Adrenal gland (tissue), 12 donors: ENCODE data around the gene CSK. TPM values are rescaled to one million over a fixed set of nuclear protein-coding genes. Genes with fewer than 3 reads are reported as not detected.
"Not testable (repeated sequence)": the region's sequence is repeated elsewhere in the genome, so short reads cannot be mapped to it uniquely, and the experiment has no call there.

Source experiments
- DNase-seq, 7 donors: peaks; one replicate each; pipeline ENCODE4 v3.0.0-alpha.2; 2019 to 2020
- H3K27ac ChIP-seq, 5 donors: fragments of 200-600 bp; sonication (generic) in 4 of 5; 1 replicate in 3 of 5; 2 replicates in 2 of 5; pipeline versions ENCODE4 v1.5.1 to v1.8.0; 2016 to 2020; ENCODE audit warnings: mild to moderate bottlenecking in 1 of 5
- H3K27me3 ChIP-seq: fragments of 200-600 bp; 2 replicates; pipeline ENCODE4 v1.8.0; 2021
- H3K36me3 ChIP-seq, 2 donors: fragments of 200-600 bp; replicated peaks in 1 of 2; 1 replicate in 1 of 2; 2 replicates in 1 of 2; pipeline versions ENCODE4 v1.5.1 to v1.8.0; 2018 to 2022
- H3K4me1 ChIP-seq, 2 donors: fragments of 200-600 bp; replicated peaks in 1 of 2; 1 replicate in 1 of 2; 2 replicates in 1 of 2; pipeline versions ENCODE4 v1.5.1 to v1.8.0; 2018 to 2021
- H3K4me3 ChIP-seq, 4 donors: fragments of 200-600 bp; sonication (generic) in 3 of 4; one replicate each; pipeline ENCODE4 v1.5.1; 2016 to 2018
- H3K9me3 ChIP-seq, 3 donors: fragments of 200-600 bp; sonication (generic) in 1 of 3; replicated peaks in 1 of 3; 1 replicate in 2 of 3; 2 replicates in 1 of 3; pipeline versions ENCODE4 v1.5.1 to v1.8.0; 2016 to 2021
- CTCF ChIP-seq, 6 experiments: fragments of 450-650 bp in 4 of 6; fragments of 200-600 bp in 2 of 6; sonication (generic) in 1 of 6; IDR thresholded peaks; 1 replicate in 5 of 6; 2 replicates in 1 of 6; pipeline versions ENCODE4 v1.5.1 to v1.8.0; 2016 to 2021; ENCODE audit warnings: antibody characterized with exemption in 6 of 6, mild to moderate bottlenecking in 2 of 6, moderate library complexity in 1 of 6
- POLR2A ChIP-seq, 2 donors: fragments of 450-650 bp; IDR thresholded peaks; one replicate each; pipeline ENCODE4 v1.6.1; 2017; ENCODE audit warnings: antibody characterized with exemption in 2 of 2, mild to moderate bottlenecking in 2 of 2, moderate library complexity in 1 of 2
- WGBS, 4 donors: extraction: QIAGEN DNeasy Blood & Tissue Kit in 2 of 4; methylation state at CpG; one replicate each; pipeline versions ENCODE4 v1.1.5 to v1.1.7; 2013 to 2017; 5-methylcytosine and 5-hydroxymethylcytosine counted together
- intact Hi-C, 2 donors: fragments of 100-400 bp; cut with DNase I; formaldehyde crosslinking; loops; one replicate each; pipeline versions ENCODE4 v1.14.1 to v1.15.0; 2022 to 2023
- polyA plus RNA-seq, 3 donors: library from polyadenylated mRNA; stranded (reverse); fragments of 200-250 nt in 2 of 3; fragments of 350-450 nt in 1 of 3; fragmentation: Illumina TruSeq in 1 of 3; extraction: RNeasy Lipid Tissue Mini Kit (QIAGEN cat#74804) in 1 of 3; gene quantifications; one replicate each; pipeline ENCODE4 v1.2.3, GENCODE V29; 2013 to 2014
- total RNA-seq, 9 donors: library from RNA; depleted of rRNA in 4 of 9; stranded (reverse); fragments of >200 nt in 4 of 9; fragments of 120-200 nt in 1 of 9; fragmentation: NEBNext Ultra II Directional in 1 of 9; extraction: Animal tissue kit (Norgen Biotek cat#: 25700) in 1 of 9; gene quantifications; one replicate each; pipeline versions ENCODE4 v1.1.0 to v1.2.4, GENCODE V29; 2013 to 2023
- donor health status: healthy with polysubstance abuse.
- donor health status: Bipolar disorder and iron deficiency.
- donor health status: DM: yes; HTN: yes; CAD: no.
- donor health status: DM: no; HTN: no; CAD: no.
- donor health status: DM: no; HTN: no; CAD: no.
- donor health status: DM: yes; HTN: yes; CAD: no.

CSK gene
- total and polyA plus RNA-seq, 12 donors, result 10.9 to 59.4 (median 27.6) TPM

GRCh38 chr15:74783808-74784175 is 1.9 kb downstream of the CSK start:
- TF ChIP-seq POLR2A (IDR thresholded peaks at IDR 0.05) (no peak), CTCF (IDR thresholded peaks at IDR 0.05) (no peak)
- 14 to 30% (median 25%) methylated on average over 2 to 3 of the region's 3 CpGs for WGBS, 4 donors
- Histone ChIP-seq H3K4me3 (peak overlapping the region in 1 of 4 donors; percentile 93), H3K27me3 (no peaks in the 10 kb centered on the region), H3K4me1 (peaks cover 24 to 74% of the 10 kb centered on the region in 2 donors), H3K27ac (peak overlapping the region in 3 of 5 donors; percentile 42 to 96 (median 67)), H3K36me3 (no peaks in the 10 kb centered on the region), H3K9me3 (no peaks in the 10 kb centered on the region)
- intact Hi-C loops, result no loop called here
- no peak for DNase-seq

DNA sequence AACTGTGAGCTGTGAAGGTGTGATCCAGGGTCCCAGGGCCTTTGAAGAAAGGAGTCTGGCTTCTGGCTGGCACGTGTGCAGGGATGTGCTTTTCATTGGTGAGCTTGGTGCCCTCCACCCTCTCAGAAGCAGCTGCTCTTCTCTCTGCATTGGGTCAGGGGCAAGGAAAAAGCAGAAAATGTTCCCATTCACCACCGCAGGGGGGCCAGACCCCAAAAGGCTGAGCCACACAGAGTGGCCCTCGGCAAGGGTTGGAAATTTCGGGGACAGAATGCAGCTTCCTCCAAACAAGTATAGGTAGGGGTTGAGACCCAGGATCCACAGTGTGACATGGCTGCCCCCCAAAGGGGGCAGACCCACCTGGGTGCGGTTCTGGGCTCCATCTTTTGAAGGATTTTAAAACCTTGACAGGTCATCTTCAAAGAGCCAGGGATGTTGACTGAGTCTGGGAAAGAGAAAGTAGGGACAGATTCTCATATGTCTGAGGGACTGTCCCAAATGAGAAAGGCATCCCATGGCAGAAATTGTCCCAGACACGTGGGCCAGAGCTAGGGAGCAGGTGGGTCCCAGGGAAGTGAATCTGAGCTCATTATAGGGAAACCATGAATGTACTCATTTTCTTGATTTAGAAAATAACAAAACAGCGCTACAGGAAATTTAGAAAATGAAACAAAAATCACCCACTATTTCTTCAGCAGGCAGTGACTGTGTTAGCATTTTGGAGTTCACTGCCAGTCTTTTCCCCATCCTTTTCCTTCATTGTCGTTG is 2.7 kb downstream of the CSK start:
- DNase-seq, result no peak
- H3K4me1 ChIP-seq, result peaks cover 26 to 83% of the 10 kb centered on the region in 2 donors
- H3K27me3 ChIP-seq, result no peaks in the 10 kb centered on the region
- TF ChIP-seq POLR2A (IDR thresholded peaks at IDR 0.05) (no peak), CTCF (IDR thresholded peaks at IDR 0.05) (no peak)
- H3K9me3 ChIP-seq, result no peaks in the 10 kb centered on the region
- H3K36me3 ChIP-seq, result no peaks in the 10 kb centered on the region
- 70 to 77% (median 73%) methylated on average over 8 of the region's 8 CpGs for WGBS, 4 donors
- H3K4me3 ChIP-seq, result no peak overlapping the region
- intact Hi-C loops, result no loop called here
- peak overlapping the region in 1 of 5 donors; percentile 67 for H3K27ac ChIP-seq

- H3K27ac ChIP-seq, result peak overlapping the region in 1 of 5 donors; percentile 58
- TF ChIP-seq POLR2A (IDR thresholded peaks at IDR 0.05) (no peak), CTCF (IDR thresholded peaks at IDR 0.05) (no peak)
- DNase-seq, result no peak
- H3K27me3 ChIP-seq, result no peaks in the 10 kb centered on the region
- 73 to 92% (median 78%) methylated on average over 10 to 13 of the region's 13 CpGs for WGBS, 4 donors
- H3K4me1 ChIP-seq, result peaks cover 34 to 84% of the 10 kb centered on the region in 2 donors
- intact Hi-C loops, result no loop called here
- H3K9me3 ChIP-seq, result no peaks in the 10 kb centered on the region
- H3K4me3 ChIP-seq, result no peak overlapping the region
- no peaks in the 10 kb centered on the region for H3K36me3 ChIP-seq
These were observed 3.5 kb downstream of the CSK start for GRCh38 chr15:74785194-74786032.

- H3K4me1 ChIP-seq, result peaks cover 35 to 86% of the 10 kb centered on the region in 2 donors
- not testable (repeated sequence) for H3K4me3 ChIP-seq
These were observed 4.2 kb downstream of the CSK start for GRCh38 chr15:74786081-74786480.

More at GRCh38 chr15:74786081-74786480, 4.2 kb downstream of the CSK start:
- H3K36me3 ChIP-seq, intact Hi-C loops, H3K9me3 ChIP-seq, DNase-seq, H3K27me3 ChIP-seq: not testable (repeated sequence)
- 84 to 89% (median 88%) methylated on average over 8 to 12 of the region's 12 CpGs for WGBS, 4 donors
- peak overlapping the region in 2 of 5 donors; percentile 60 to 83 for H3K27ac ChIP-seq
